ENCODE data around the gene ABHD17A. TPM values are rescaled to one million over a fixed set of nuclear protein-coding genes. Genes with fewer than 3 reads are reported as not detected.

ABHD17A gene
- total RNA-seq, 1 experiment from 2014 or later = 47.5 TPM

GRCh38 chr19:1854039-1854541 is 31.2 kb downstream of the ABHD17A start:
- peaks cover 26 to 55% of the 10 kb centered on the region in 2 experiments for H3K4me1 Mint-ChIP-seq
- H3K23me2 ChIP-seq (ENCODE audit: insufficient read length, low read depth, low read length, poor library complexity, severe bottlenecking) = peaks cover 6% of the 10 kb centered on the region
- H3K23ac ChIP-seq (ENCODE audit: insufficient read length, low read depth, low read length) = no peak overlapping the region
- no peak for DNase-seq
- H4K91ac ChIP-seq (ENCODE audit: insufficient read length, low read depth, low read length) = no peak overlapping the region
- TF ChIP-seq CTCF (conservative IDR thresholded peaks at IDR 0.05) = no peak
- no peak overlapping the region for H2BK12ac ChIP-seq (ENCODE audit: insufficient read length, low read depth, low read length)
- no peak overlapping the region for H2BK15ac ChIP-seq (ENCODE audit: low read depth, low read length)
- no peak overlapping the region for H2AFZ ChIP-seq (ENCODE audit: low read length)
- H3K27me3 Mint-ChIP-seq (ENCODE audit: low read depth) = no peaks in the 10 kb centered on the region
- H2BK120ac ChIP-seq (ENCODE audit: low read depth, low read length, poor library complexity, severe bottlenecking) = no peak overlapping the region
- peaks cover 13% of the 10 kb centered on the region; the same call in 1 of the 2 replicates for H3K79me2 ChIP-seq (ENCODE audit: insufficient read depth, low read length)
- H3K4ac ChIP-seq (ENCODE audit: low read depth, low read length) = no peak overlapping the region
- no peak overlapping the region for H3K27ac ChIP-seq (ENCODE audit: insufficient read length, low read depth, low read length)
- H3K4me2 ChIP-seq (ENCODE audit: insufficient read depth, insufficient read length, low read length) = no peak overlapping the region
- H3K36me3 Mint-ChIP-seq (ENCODE audit: insufficient read depth in 1 of 3, low read depth in 3 of 3) = peaks cover 0 to 10% (median 0%) of the 10 kb centered on the region in 3 experiments; a peak in 2 of 7 replicates
- no peak overlapping the region for H4K8ac ChIP-seq (replicated peaks; ENCODE audit: insufficient read length, low read depth, low read length)
- no peak overlapping the region for H3K56ac ChIP-seq (ENCODE audit: insufficient read length, low read depth, low read length)
- H2BK5ac ChIP-seq (ENCODE audit: insufficient read length, low read length) = no peak overlapping the region
- H3K27me3 ChIP-seq (ENCODE audit: insufficient read depth, low read length) = no peaks in the 10 kb centered on the region
- H3K9me3 ChIP-seq (ENCODE audit: control insufficient read depth, low read depth, low read length) = no peaks in the 10 kb centered on the region
- no peak overlapping the region for H3K9ac ChIP-seq (ENCODE audit: extremely low read depth, insufficient read length, low read length)
- H3K9me3 Mint-ChIP-seq = no peaks in the 10 kb centered on the region
- peaks cover 7% of the 10 kb centered on the region; the same call in 1 of the 2 replicates for H3K4me1 ChIP-seq (ENCODE audit: insufficient read depth, low read length)
- no peak overlapping the region for H4K5ac ChIP-seq (ENCODE audit: insufficient read length, low read depth, low read length)
- no peak overlapping the region for H3T11ph ChIP-seq (ENCODE audit: low read length)
- H3K14ac ChIP-seq (ENCODE audit: insufficient read depth, low read length) = no peak overlapping the region
- no peak overlapping the region for H2BK20ac ChIP-seq (ENCODE audit: low read depth, low read length, poor library complexity, severe bottlenecking)
- H4K20me1 ChIP-seq (ENCODE audit: control insufficient read depth, insufficient read depth, insufficient read length) = no peaks in the 10 kb centered on the region
- WGBS (ENCODE audit: extremely low coverage, insufficient read length, low lambda C conversion rate) = no CpG with 5 or more reads among the region's 16 CpGs
- peaks cover 11% of the 10 kb centered on the region for H3K79me1 ChIP-seq (ENCODE audit: insufficient read depth, low read depth, low read length, poor library complexity, severe bottlenecking)
- no peak overlapping the region for H3K27ac Mint-ChIP-seq
- no peak overlapping the region for H3K4me3 Mint-ChIP-seq
- H3K18ac ChIP-seq (ENCODE audit: insufficient read length, low read depth, low read length) = no peak overlapping the region
- H2AK5ac ChIP-seq (ENCODE audit: insufficient read length, low read length) = no peak overlapping the region
